Upper lobe of left lung (tissue), 6 donors: ENCODE data around the gene TERB1. TPM values are rescaled to one million over a fixed set of nuclear protein-coding genes. Genes with fewer than 3 reads are reported as not detected.

Source experiments
- ATAC-seq, 2 donors: fragments of 200-7000 bp; cut with Tn5 transposase; one replicate each; pipeline ENCODE4 v1.9.1; 2022; ENCODE audit warnings: mild to moderate bottlenecking in 2 of 2, moderate library complexity in 2 of 2; ENCODE audit not compliant: low FRiP score in 2 of 2
- DNase-seq, 2 donors: peaks; one replicate each; pipeline ENCODE4 v3.0.0-alpha.2; 2019 to 2020
- H3K27ac ChIP-seq, 4 donors: fragments of 200-600 bp; sonication (generic); one replicate each; pipeline ENCODE4 v1.5.1; 2016 to 2019
- H3K27me3 ChIP-seq, 4 donors: fragments of 200-600 bp; sonication (generic); one replicate each; pipeline ENCODE4 v1.5.1; 2017 to 2019
- H3K36me3 ChIP-seq, 4 donors: fragments of 200-600 bp; sonication (generic); one replicate each; pipeline ENCODE4 v1.5.1; 2016 to 2019
- H3K4me1 ChIP-seq, 4 donors: fragments of 200-600 bp; sonication (generic); one replicate each; pipeline ENCODE4 v1.5.1; 2018 to 2019
- H3K4me3 ChIP-seq, 4 donors: fragments of 200-600 bp; sonication (generic); one replicate each; pipeline ENCODE4 v1.5.1; 2017 to 2019; ENCODE audit warnings: mild to moderate bottlenecking in 2 of 4, moderate library complexity in 1 of 4
- H3K9me3 ChIP-seq, 4 donors: fragments of 200-600 bp; sonication (generic); one replicate each; pipeline ENCODE4 v1.5.1; 2018 to 2019
- CTCF ChIP-seq, 6 experiments: fragments of 450-650 bp in 4 of 6; fragments of 200-600 bp in 2 of 6; sonication (generic) in 2 of 6; IDR thresholded peaks; one replicate each; pipeline ENCODE4 v1.5.1; 2016 to 2019; ENCODE audit warnings: antibody characterized with exemption in 6 of 6
- EP300 ChIP-seq, 4 donors: sonication (generic); formaldehyde crosslinking; IDR thresholded peaks; one replicate each; pipeline ENCODE4 v1.5.1; 2017; ENCODE audit warnings: antibody characterized with exemption in 4 of 4, control low read depth in 2 of 4
- POLR2A ChIP-seq, 4 donors: fragments of 450-650 bp; IDR thresholded peaks; one replicate each; pipeline ENCODE4 v1.5.1; 2016 to 2017; ENCODE audit warnings: antibody characterized with exemption in 4 of 4, mild to moderate bottlenecking in 2 of 4
- POLR2AphosphoS5 ChIP-seq, 2 donors: sonication (generic); formaldehyde crosslinking; IDR thresholded peaks; one replicate each; pipeline ENCODE4 v1.5.1; 2017; ENCODE audit warnings: antibody characterized with exemption in 2 of 2
- WGBS, 2 donors: methylation state at CpG; one replicate each; pipeline ENCODE4 v1.1.5; 2017 to 2018; 5-methylcytosine and 5-hydroxymethylcytosine counted together
- total RNA-seq, 6 donors: library from RNA; depleted of rRNA in 4 of 6; stranded (reverse); fragments of >200 nt in 4 of 6; gene quantifications; one replicate each; pipeline versions ENCODE4 v1.1.0 to v1.2.1, GENCODE V29; 2016 to 2021
- donor health status: DM: no; HTN: no; CAD: no; lungs with moderate emphysema.
- donor health status: DM: no; HTN: yes; CAD: no; lungs with severe emphysema.

TERB1 gene
- total RNA-seq, 6 donors from 2014 or later = 0.31 to 0.55 TPM; not detected in 4

DNA sequence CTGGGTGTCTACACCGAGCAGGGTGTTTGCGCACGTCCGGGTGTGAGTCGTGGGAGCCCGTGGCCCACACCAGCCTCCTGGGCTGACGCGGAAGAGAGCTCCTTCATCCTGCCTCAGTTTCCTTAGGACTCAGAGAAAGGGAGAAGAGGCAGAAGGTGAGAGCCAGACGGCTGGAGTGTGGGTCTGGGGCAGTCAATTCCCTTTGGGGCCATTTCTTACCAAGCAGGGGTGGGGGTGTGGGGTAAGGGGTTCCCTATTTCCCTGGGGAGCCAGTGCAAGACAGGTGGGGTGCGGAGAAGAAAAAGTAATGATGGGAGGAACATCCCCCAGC lies 43.7 kb upstream of the TERB1 start:
- 11 to 22% methylated on average over 10 of the region's 10 CpGs for WGBS, 2 donors
- H3K4me3 ChIP-seq = peak overlapping the region in 3 of 4 donors; percentile 32 to 47 (median 43)
- no peak for TF ChIP-seq CTCF (IDR thresholded peaks at IDR 0.05)
- TF ChIP-seq POLR2AphosphoS5 (IDR thresholded peaks at IDR 0.05) = no peak
- no peak for TF ChIP-seq EP300 (IDR thresholded peaks at IDR 0.05)
- no peak for TF ChIP-seq POLR2A (IDR thresholded peaks at IDR 0.05)
- ATAC-seq (peak in 1 of 2 donors; percentile 14), DNase-seq (no peak)
- peaks cover 0 to 18% (median 8%) of the 10 kb centered on the region in 4 donors for H3K27me3 ChIP-seq
- peaks cover 13 to 14% (median 14%) of the 10 kb centered on the region in 4 donors for H3K4me1 ChIP-seq
- H3K9me3 ChIP-seq = no peaks in the 10 kb centered on the region
- H3K27ac ChIP-seq = no peak overlapping the region
- no peaks in the 10 kb centered on the region for H3K36me3 ChIP-seq

DNA sequence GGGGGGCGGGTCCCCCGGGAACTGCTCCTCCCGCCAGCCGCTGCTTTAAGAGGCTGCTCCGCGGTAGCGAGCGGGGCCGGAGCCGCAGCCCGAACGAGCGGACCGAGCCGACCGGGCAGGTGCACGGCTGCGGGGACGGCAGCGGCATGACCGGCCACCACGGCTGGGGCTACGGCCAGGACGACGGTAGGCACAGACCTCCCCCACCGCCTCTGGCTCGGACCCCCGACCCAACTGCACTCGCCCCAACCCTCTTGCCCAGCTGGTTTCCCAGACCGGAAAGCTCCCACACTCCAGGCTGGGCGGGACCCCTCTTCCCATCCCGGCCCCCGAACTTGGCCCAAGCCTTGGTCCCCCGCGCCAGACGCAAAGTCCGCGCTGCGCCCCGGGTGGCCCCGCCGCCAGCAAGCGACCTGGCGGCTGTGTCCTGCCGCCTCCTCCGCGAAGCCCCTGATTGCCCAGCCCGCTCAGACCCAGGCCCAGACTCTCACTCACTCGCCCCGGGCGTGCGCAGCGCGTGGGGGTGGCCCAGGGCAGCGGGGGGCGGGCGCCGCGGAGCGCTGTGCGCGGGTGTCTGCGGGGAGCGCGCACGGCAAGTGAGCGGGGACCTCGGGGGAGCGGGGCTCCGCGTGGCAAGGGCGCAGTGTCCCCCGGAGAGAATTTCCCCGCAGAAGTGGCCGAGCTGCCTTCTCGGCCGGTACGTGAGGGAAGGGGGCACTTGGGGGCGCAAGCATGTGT lies 43.1 kb upstream of the TERB1 start, which contains the start of gene CA7:
Gene CA7, plus strand, starts transcription at position 73 of the 738 bp plus-strand sequence. Its CDS starts 74 bp downstream, at position 147.
- Histone ChIP-seq H3K4me1 (peaks cover 13 to 14% (median 14%) of the 10 kb centered on the region in 4 donors), H3K27me3 (peaks cover 0 to 18% (median 8%) of the 10 kb centered on the region in 4 donors), H3K4me3 (peak within 1 kb of the TSS; percentile 22 to 47 (median 38)), H3K36me3 (no peaks in the 10 kb centered on the region), H3K27ac (no peak within 1 kb of the TSS), H3K9me3 (no peaks in the 10 kb centered on the region)
- no peak for TF ChIP-seq POLR2A (IDR thresholded peaks at IDR 0.05)
- TF ChIP-seq EP300 (IDR thresholded peaks at IDR 0.05) = no peak
- no peak for TF ChIP-seq CTCF (IDR thresholded peaks at IDR 0.05)
- no peak for TF ChIP-seq POLR2AphosphoS5 (IDR thresholded peaks at IDR 0.05)
- DNase-seq (peak in 1 of 2 donors; percentile 86), ATAC-seq (peak in 1 of 2 donors; percentile 54)
- WGBS, 2 donors = 0 to 3% methylated on average over 5 to 50 of the region's 79 CpGs

DNA sequence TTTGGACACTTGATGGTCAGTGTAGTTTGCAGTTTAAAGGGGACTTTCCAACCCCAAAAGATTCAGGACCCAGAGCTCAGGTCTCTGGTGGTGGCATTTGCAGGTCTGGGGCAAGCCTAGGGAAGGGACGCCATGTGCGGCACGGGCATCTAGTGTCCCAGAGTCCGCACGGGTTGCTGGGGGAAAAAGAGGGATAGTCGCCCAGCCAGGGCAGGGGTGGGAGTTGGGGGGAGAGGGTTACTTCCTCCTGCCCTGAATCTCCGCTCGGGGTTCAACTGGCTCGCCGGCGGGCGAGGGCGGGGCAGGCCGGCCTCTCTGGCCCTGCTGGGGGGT lies 42.6 kb upstream of the TERB1 start:
- ATAC-seq = peak in 1 of 2 donors; percentile 8
- H3K4me3 ChIP-seq = peak overlapping the region in 3 of 4 donors; percentile 32 to 47 (median 43)

DNA sequence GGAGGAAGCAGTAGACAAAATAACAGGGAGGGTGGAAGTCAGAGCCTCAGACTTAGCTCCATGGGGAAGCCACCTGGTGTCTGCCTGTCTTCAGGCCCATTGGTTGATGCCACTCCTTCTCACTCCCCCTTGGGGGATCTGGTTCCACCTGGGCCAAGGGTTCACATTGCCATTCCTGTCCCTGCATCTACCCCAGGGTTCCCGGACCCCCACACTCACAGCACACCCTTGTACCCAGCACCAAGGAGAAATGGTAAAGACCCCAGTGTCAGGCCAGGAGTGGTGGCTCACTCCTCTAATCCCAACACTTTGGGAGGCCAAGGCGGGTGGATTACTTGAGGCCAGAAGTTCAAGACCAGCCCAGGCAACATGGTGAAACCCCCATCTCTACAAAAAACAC lies 41.8 kb upstream of the TERB1 start:
- peaks cover 0 to 18% (median 8%) of the 10 kb centered on the region in 4 donors for H3K27me3 ChIP-seq
- peaks cover 13 to 14% (median 14%) of the 10 kb centered on the region in 4 donors for H3K4me1 ChIP-seq
- H3K27ac ChIP-seq = no peak overlapping the region
- no peaks in the 10 kb centered on the region for H3K36me3 ChIP-seq
- DNase-seq (no peak), ATAC-seq (no peak)
- no peak overlapping the region for H3K4me3 ChIP-seq
- 93 to 98% methylated on average over 2 of the region's 2 CpGs for WGBS, 2 donors
- no peaks in the 10 kb centered on the region for H3K9me3 ChIP-seq
- TF ChIP-seq POLR2A (IDR thresholded peaks at IDR 0.05) (no peak), POLR2AphosphoS5 (IDR thresholded peaks at IDR 0.05) (no peak), CTCF (IDR thresholded peaks at IDR 0.05) (no peak), EP300 (IDR thresholded peaks at IDR 0.05) (no peak)

More for the DNA sequence above, 42.6 kb upstream of the TERB1 start:
- no peaks in the 10 kb centered on the region for H3K9me3 ChIP-seq
- DNase-seq = no peak
- WGBS, 2 donors = 8 to 10% methylated on average over 5 to 14 of the region's 14 CpGs
- H3K36me3 ChIP-seq = no peaks in the 10 kb centered on the region
- peaks cover 0 to 18% (median 8%) of the 10 kb centered on the region in 4 donors for H3K27me3 ChIP-seq
- peaks cover 13 to 14% (median 14%) of the 10 kb centered on the region in 4 donors for H3K4me1 ChIP-seq
- TF ChIP-seq EP300 (IDR thresholded peaks at IDR 0.05) (no peak), CTCF (IDR thresholded peaks at IDR 0.05) (no peak), POLR2A (IDR thresholded peaks at IDR 0.05) (no peak), POLR2AphosphoS5 (IDR thresholded peaks at IDR 0.05) (no peak)
- no peak overlapping the region for H3K27ac ChIP-seq
